Stimulated activated CD8-positive, alpha-beta memory T cell treated with anti-CD3 and anti-CD28 coated beads, Interleukin-12 subunit alpha, Interleukin-12 subunit beta, amount 100 ng/mL, for 24 hours (primary cell): ENCODE results near the gene SERPINB6.
"Not testable (repeated sequence)": the region's sequence is repeated elsewhere in the genome, so short reads cannot be mapped to it uniquely, and the experiment has no call there.

Source experiments
- DNase-seq: peaks from one replicate; pipeline ENCODE4 v3.0.0-alpha.2; 2020; ENCODE audit errors: extremely low read depth

The SERPINB6 gene

DNA sequence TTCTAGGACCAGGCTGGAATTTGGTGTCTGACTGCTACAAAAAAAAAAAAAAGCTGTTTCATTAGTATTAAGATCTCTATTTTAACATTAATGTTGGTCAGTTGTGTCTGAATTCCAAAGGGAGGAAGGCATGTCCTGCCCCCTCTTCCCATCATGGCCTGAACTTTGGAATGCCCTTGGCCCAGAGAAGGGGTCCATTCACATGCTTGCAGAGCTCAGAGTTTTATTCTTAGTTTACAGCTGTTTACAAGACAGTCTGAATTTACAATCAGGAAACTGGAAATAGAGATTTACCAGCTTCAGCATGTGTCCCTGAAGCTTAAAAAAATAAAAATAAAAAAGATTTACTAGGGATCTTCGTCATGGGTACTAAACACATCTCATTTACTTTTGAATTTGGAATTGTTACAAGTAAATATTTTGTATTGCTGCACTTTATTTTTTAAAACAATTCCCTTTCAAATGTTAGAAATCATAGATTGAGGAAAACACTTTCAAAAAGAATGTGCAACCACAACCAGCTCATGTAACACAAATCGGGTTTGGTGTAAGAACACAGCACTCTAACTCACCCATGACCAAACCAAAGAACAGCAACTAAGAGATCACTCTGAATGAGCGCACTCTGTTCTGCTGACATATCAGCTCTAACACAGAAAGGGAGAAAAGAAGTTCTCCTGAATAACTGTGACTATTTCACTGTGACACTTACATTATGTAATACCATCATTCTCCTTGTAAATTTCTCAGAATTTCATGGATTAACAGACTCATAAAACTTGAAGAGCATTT is 6.6 kb upstream of the SERPINB6 start:
- DNase-seq, result no peak

DNA sequence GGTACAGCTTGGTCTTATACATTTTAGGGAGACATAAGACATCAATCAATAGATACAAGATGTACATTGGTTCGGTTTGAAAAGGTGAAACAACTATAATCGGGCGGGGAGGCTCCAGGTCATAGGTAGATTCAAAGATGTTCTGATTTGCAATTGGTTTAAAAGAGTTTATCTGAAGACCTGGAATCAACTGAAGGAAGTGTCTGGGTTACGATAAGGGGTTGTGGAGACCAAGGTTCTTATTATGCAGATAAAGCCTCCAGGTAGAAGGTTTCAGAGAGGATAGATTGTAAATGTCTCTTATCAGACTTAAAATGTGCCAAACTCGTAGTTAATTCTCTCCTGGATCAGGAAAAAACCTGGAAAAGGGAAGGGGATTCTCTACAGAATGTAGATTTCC is 5.9 kb upstream of the SERPINB6 start:
- no peak for DNase-seq

DNA sequence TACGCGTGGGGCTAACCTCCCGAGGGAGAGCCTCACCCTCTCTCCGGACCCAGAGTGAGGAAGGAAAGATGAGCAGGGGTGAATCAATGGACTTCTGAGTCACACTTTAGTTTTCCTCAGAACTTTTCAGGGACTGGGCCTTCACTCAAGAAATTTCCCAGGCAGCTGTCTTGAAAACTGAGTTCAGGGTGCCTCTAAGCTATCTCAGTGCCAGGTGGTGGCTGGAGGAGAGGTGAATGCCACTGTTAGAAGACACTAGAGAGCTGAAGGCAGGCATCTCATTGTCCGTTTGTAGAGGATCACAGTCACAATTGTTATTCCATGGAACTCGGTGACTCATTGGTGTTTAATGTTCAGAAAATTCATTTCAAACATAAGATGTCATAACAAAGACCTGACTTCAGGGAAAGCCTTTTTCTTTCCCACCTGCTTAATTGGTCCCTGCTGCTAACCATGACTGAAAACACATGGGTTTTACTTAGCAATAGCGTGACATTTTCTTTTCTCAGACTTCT is 5.3 kb upstream of the SERPINB6 start:
- no peak for DNase-seq

DNA sequence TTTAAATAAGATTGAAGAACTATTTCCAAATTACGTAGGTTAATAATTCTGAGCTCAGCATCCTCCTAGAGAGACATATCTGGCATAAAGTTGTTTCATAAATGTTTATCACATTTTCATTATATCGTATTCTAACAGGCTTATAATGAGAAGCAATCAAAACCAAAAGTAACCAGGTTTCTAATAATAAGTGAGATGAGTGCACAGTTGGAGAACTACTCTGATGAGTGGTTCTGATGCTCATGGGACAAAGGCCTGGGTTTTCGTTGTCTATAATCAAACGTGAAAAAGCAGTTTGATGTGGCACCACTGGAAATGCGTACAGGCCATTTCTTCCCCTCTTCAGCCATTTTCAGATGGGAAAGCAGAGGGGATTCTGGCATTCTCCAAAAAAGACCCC is 4.7 kb upstream of the SERPINB6 start:
- no peak for DNase-seq

DNA sequence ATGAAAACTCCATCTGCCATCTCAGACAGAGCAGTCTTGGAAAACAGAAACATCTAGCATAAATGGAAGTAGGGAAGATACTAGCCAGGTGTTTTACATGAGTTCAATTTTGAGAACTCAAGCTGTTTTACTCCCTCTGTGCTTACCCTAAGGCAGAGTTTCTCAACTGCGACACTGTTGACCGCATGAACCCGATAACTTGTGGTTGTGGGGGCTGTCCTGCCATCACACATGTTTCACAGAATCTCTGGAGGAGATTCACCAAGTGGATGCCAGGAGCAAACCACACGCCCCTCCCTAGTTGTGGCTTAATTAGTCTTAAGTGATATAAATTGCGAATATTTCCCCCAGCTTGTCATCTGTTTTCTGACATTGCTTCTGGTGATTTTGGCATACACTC is 2.3 kb upstream of the SERPINB6 start:
- no peak for DNase-seq

DNA sequence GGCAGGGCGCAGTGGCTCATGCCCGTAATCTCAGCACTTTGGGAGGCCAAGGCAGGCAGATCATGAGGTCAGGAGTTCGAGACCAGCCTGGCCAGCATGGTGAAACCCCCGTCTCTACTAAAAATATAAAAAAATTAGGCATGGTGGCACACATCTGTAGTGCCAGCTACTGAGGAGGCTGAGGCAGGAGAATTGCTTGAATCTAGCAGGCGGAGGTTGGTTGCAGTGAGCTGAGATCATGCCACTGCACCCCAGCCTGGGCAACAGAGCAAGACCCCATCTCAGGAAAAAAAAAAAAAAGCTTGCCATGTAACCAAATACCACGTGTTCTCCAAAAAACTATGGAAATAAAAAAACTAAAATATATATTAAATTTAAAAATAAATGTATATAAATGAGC is 1.8 kb upstream of the SERPINB6 start:
- not testable (repeated sequence) for DNase-seq

DNA sequence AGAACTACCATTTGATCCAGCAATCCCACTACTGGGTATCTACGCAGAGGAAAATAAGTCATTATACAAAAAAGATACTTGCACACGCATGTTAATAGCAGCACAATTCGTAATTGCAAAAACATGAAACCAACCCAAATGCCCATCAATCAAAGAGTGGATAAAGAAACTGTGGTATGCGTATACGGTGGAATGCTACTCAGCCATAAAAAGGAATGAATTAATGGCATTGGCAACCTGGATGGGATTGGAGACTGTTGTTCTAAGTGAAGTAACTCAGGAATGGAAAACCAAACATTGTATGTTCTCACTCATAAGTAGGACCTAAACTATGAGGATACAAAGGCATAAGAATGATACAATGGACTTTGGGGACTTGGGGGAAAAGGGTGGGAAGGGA is 1.3 kb upstream of the SERPINB6 start:
- DNase-seq, result not testable (repeated sequence)

DNA sequence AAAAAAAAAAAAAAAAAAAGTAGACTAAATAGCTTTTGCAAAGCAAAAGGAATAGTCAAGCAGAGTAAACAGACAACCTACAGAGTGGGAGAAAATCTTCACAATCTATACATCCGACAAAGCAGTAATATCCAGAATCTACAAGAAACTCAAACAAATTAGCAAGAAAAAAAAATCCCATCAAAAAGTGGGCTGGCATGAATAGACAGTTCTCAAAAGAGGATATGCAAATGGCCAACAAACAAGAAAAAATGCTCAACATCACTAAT is 786 bp upstream of the SERPINB6 start:
- not testable (repeated sequence) for DNase-seq

DNA sequence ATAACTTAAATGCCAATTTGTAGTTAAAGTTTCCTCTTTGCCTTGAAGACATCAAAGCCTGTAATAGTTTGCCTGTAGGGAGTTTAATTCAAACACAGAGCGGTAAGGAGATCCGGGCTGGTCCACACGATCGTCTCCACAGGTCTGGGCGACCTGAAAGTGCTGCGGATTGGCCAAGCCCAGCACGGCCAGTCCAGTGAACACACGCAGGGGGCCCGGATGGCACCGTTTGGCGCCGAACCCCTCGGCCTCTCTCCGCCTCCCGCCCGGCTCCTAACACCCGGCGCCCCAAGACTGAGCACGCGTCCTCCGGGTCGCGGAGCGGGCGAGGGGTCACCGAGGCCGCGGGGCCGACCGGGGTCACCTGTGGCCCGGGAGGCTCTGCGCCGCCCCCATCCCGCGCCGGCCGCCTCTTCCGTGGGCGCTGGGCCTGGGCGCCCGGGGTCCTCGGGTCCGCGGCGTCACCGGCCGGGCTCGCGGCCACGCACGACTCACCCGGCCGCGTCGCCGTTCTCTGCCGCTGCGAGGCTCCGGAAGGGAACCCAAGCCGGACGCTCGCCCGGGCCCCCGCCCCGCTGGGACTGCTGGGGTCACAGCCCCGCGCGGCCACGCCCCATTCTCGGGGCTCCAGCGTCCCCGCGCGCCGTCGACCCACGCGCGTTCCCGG is 481 bp downstream of the SERPINB6 start:
- no peak for DNase-seq

DNA sequence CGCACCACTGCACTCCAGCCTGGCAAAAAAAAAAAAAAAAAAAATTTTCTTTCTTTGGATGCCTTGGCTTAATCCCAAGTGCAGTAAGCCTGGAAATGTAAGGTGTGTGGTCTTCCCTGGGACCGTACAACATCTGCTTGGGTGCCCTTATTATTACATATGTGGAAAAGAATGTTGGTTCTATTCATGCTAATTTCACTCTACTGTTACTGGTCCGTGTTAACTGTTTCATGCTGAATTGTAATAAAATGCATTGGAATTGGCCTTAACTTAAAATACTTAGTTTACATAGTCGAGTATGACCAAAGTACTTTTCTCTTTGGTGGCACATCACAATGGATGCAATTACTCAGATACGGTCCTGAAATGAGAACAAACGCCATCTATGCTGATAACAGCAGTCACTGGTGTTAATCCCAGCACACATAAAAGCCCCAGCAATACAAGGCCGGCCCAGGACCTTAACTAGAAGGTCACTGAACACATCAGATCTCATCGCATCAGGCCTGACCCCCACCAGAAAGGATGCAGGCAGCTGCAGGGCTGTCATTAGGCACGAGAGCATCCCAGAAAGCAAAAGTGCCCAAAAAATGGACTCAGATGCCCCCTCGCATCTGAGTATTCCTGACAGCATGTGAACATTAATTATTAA is 1.2 kb downstream of the SERPINB6 start:
- DNase-seq, result no peak

DNA sequence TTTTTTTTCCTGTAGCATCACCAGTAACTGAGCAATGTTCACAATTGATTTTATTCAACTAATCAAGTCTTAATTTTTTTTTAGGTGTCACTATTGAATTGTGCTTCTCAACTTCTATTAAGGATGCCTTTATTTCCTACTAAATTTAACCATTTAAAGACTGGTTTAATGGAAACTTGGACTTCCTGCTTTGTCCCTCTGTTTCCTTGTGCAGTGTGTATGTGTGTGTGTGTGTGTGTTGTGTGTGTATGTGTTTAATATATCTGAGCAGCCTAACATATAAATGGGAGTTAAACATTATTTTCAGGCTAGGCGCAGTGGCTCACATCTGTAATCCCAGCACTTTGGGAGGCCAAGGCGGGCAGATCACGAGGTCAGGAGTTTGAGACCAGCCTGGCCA is 1.8 kb downstream of the SERPINB6 start:
- DNase-seq, result no peak

DNA sequence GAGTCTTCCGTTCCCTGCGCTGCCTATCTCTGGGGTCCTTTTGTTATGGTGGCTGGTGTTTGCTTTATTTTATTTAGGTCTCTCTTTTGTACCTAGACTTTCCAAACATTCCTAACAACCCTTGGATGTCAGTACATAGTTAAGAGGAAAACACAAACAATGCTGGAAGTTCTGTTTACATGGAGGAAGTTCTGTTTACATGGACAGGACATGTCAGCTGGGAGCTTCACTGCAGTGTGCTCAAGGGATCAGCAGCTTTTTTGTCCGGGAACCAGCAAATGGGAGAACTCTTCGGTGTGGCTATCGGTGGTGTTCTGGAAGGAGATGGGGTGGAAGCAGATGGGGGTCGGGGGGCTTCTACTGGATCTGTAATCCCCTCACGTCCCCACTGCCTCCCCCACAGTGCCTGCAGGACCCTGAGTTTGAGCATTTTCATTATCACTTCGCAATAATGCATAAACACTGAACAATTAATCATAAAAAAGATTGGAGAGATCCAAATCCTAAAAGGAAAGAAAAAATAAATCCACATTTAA is 2.7 kb downstream of the SERPINB6 start:
- DNase-seq, result no peak

DNA sequence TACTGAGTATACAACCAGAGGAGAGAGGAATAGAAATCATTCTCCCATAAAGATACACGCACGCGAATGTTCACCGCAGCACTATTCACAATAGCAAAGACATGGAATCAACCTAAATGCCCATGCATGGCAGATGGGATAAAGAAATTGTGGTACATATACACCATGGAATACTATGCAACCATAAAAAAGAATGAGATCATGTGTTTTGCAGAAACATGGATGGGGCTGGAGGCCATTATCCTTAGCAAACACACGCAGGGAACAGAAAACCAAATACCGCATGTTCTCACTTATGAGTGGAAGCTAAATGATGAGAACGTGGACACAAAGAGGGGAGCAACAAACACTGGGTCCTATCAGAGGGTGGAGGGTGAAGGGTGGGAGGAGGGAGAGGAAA is 3.4 kb downstream of the SERPINB6 start:
- no peak for DNase-seq

DNA sequence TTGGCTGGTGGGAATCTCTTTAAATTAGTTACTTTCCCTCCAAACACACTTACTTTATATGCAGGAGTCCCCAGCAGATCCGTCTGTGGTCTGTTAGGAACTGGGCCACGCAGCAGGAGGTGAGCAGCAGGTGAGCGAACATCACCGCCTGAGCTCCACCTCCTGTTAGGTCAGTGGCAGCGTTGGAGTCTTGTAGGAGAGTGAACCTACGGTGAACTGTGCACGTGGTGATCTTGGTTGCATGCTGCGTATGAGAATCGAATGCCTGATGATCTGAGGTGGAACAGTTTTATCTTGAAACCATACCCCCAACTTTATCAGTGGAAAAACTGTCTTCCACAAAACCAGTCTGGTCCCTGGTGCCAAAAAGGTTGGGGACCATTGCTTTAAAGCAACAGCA is 5.0 kb downstream of the SERPINB6 start:
- no peak for DNase-seq

DNA sequence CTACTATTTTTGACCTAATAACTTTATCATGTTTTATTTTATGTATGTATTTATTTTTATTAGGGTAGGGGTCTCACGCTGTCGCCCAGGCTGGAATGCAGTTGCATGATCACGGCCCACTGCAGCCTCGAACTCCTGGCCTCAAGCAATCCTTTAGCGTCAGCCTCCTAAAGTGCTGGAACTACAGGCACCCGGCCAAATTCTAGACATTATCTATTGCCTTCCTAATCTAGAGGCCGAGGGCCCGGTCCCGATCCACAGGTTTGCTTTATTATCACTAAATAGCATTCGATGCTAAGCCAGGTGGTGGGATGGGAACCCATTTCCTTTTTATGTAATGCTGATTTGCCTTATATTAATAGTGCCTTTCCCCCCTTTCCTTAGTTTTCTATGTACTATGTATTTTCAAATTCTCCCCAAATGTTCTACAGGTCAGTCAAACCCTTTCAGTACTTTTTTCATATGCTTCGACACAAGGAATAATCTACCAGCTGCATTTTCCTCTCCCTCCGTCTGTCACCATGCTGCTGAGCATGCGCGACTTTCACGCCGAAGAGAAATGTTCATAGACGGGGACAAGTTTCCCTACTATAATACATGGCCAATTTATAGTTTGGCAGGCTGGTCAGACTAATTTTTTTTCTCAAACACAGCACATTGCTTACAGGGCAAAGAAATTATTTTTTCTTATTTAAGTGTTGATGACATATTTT is 6.4 kb downstream of the SERPINB6 start:
- DNase-seq, result no peak

DNA sequence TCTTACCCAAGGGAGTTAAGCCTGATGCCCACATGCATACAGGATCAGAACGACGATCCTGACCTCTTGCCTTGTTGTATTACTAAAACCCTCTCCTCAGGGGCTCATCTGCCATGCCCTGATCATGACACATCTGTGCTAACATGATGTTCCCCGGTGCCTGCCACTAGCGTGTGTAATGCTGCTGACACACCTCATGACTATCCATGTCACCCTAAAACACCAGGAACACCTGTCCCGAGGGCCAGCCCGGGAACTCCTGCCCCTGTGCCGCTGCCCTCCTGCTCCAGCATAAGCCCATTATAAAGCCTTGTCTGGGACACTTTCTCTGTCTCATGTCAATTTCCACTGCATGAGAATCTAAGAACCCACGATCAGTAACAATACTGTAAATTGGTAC is 7.6 kb downstream of the SERPINB6 start:
- DNase-seq, result no peak

DNA sequence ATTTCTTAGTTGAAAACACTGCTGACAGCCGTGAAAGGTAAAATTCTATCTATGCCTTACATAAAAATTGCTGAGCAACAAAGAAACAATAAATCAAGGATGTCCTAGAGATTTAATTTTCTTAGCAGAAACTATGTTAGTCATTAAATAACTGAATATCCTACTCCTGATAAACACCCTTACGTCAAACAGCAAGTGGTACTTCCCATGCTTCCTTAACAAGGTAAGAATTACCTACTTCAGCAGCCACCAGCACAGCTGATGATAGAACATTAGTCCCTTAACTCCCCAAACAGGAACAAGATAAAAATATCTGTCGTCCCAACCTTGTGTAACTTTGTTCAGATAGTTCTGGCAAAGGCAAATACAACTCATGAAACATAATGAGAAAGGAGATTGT is 8.7 kb downstream of the SERPINB6 start:
- DNase-seq, result no peak

DNA sequence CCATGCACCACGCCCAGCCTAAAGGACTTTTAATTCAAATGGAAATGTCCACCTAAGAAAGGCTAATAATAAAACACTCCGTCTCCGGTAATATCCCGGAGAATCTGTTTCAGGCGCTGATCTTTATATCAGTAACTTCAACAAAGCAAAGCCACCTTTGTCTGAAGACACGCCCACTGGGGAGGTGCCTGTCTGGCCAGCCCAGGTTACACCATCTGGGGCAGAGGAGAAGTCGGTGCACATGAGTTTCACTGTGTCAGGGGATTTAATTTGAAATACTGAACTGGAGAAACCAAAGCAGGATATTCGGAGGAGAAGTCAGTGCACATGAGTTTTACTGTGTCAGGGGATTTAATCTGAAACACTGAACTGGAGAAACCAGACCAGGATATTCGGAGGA is 9.4 kb downstream of the SERPINB6 start:
- DNase-seq, result no peak

DNA sequence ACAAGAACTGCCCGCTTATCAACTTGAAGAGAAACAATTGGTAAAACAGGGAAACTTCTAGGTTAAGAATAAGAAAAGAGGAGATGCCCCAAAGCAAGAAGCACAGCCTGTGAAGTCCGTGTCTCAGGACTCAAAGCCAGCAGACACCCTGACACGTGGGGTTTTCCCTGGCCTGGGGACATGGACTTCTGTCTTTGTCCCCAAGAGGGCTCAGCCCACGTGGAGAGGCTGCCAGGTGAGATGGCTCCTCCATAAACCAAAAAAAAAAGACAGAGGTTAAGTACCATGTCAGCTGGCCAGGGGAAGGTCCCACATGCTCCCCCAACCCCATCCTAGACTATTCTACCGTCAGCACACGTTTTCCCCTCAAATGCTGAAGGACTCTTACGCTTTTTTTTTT is 9.9 kb downstream of the SERPINB6 start:
- no peak for DNase-seq

DNA sequence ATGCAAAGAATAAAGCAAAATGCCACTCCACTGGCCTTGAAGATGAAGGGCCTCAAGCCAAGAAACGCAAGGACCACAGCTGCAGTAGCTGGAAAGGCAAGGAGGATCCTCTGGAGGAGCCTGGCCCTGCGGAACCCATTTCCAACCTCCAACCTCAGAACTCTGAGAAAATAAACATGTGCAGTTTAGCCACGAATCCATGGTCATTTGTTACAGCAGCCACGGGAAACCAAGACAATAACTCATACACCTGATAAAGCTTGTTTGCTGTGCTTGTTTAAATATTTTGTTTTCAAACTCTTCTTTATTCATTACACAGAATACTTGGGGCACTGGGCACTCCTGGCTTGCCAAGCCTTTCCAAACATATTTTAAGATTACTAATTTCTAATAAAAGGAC is 10.4 kb downstream of the SERPINB6 start:
- DNase-seq, result no peak

DNA sequence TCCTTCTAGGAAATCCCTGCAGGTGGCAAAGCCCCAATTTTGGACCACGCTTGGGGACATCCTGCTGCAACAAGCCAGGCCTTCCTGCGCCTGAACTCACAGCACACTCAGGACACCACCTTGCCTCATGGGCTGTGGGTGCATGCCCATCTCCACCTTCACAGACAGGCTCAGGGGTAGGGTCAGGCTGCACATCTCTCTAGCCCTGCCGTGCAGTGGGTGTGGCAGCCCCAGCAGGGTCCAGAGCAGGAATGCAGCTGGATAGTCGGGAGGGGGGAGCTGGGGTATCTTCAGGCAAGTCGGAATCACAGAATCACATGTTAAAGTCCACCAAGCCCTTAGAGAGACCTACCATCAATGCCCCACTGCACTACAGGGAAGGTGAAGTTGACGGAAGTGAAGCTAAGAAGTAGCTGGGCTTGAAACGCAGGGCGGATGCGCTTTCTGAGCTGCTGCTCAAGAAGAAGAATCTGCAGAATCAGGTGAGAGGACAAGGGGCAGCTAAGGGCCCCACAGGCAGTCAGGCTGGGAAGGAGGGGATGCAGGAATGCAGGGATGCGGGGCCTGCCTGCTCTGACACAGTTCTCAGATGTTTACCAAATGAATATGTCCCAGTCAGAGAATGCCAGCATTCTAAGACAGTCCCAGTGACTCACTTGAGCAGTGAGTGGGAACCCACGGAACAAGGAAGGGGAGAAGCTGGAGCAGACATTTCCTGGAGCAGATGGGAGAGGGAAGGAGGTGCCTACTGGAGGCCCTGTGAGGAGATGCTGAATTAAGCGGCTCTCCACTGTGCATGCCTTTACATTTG is 11.3 kb downstream of the SERPINB6 start:
- DNase-seq, result no peak
